AG10803 (cell line): ENCODE measurements around the gene PLG.
"Not testable (repeated sequence)": the region's sequence is repeated elsewhere in the genome, so short reads cannot be mapped to it uniquely, and the experiment has no call there.

Experiments
- DNase-seq: peaks from one replicate; pipeline ENCODE4 v3.0.0; 2010; ENCODE audit warnings: low read depth
- H3K4me3 ChIP-seq: 2 replicates; pipeline ENCODE4 v1.5.1; 2011; ENCODE audit warnings: mild to moderate bottlenecking, low read length, control low read depth
- CTCF ChIP-seq: conservative IDR thresholded peaks from 2 replicates; pipeline ENCODE4 v1.5.1; 2011; ENCODE audit warnings: mild to moderate bottlenecking, low read length, control low read depth, inconsistent platforms

Gene PLG

GRCh38 chr6:160792708-160793107 is 90.7 kb downstream of the PLG start:
- H3K4me3 ChIP-seq: no peak overlapping the region
- no peak for DNase-seq
- no peak for TF ChIP-seq CTCF

- no peak for DNase-seq
- TF ChIP-seq CTCF: no peak
- no peak overlapping the region for H3K4me3 ChIP-seq
Observed at GRCh38 chr6:160793652-160794051, 91.6 kb downstream of the PLG start.

- H3K4me3 ChIP-seq: no peak overlapping the region
- TF ChIP-seq CTCF: no peak
- no peak for DNase-seq
Observed at GRCh38 chr6:160795721-160796120, 93.7 kb downstream of the PLG start.

- H3K4me3 ChIP-seq: no peak overlapping the region
- no peak for DNase-seq
- no peak for TF ChIP-seq CTCF
Observed at GRCh38 chr6:160798625-160799024, 96.6 kb downstream of the PLG start.

GRCh38 chr6:160799801-160800506 is 97.9 kb downstream of the PLG start:
- no peak overlapping the region for H3K4me3 ChIP-seq
- no peak for TF ChIP-seq CTCF
- DNase-seq: no peak

GRCh38 chr6:160801418-160801817 is 99.4 kb downstream of the PLG start:
- DNase-seq: no peak
- H3K4me3 ChIP-seq: no peak overlapping the region
- TF ChIP-seq CTCF: no peak

- not testable (repeated sequence) for H3K4me3 ChIP-seq, DNase-seq
Observed at GRCh38 chr6:160802049-160802448, 100.0 kb downstream of the PLG start.
